Measurements from ENCODE around the gene SLX4IP. TPM values are rescaled to one million over a fixed set of nuclear protein-coding genes. Genes with fewer than 3 reads are reported as not detected.

Gene SLX4IP
- total and polyA plus RNA-seq, 2 donors (not counting 1 experiment from before 2014, with no cell fraction given): 2.0 to 8.1 TPM

DNA sequence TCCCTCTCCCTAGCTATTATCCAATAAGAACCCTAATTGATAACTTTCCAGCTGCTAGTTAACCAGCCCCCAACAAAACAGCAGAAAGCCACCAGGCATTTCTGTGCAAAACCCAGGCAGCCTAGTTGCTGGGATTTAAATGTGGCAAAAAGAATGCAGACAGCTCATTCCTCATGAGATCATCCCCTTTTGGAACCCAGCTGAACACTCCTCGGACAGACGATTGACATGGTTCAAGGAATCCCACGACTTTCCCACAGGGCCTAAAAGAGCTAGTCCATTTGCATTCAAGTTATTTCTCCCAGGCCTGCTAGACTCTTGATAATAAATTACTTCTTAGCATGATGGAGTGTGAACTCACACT is 214.7 kb downstream of the SLX4IP start:
- ChIA-PET POLR2A (no interaction called here), CTCF (no interaction called here)
- Histone ChIP-seq H3K4me2 (replicated peaks; ENCODE audit: low read depth, low read length, poor library complexity, severe bottlenecking) (no peak overlapping the region), H3K27ac (ENCODE audit: low read length in 2 of 2) (no peak overlapping the region), H3K27me3 (replicated peaks in 1 of 4; ENCODE audit: control extremely low read depth in 1 of 4, control insufficient read depth in 3 of 4, insufficient read depth in 4 of 4, low read length in 3 of 4) (peaks cover 0 to 8% (median 0%) of the 10 kb centered on the region in 4 experiments), H3K4me3 (ENCODE audit: control extremely low read depth in 1 of 5, extremely low read depth in 1 of 5, insufficient read depth in 1 of 5, low read depth in 2 of 5, low read length in 4 of 5) (no peak overlapping the region), H3K79me2 (ENCODE audit: control insufficient read depth, insufficient read depth, low read length) (no peaks in the 10 kb centered on the region), H2AFZ (ENCODE audit: insufficient read depth, low read depth, low read length, poor library complexity, severe bottlenecking) (no peak overlapping the region), H3K9me3 (ENCODE audit: control extremely low read depth in 1 of 3, control insufficient read depth in 2 of 3, insufficient read depth in 1 of 3, low read length in 2 of 3) (no peaks in the 10 kb centered on the region), H4K20me1 (ENCODE audit: control insufficient read depth, insufficient read depth, low read length, poor library complexity, severe bottlenecking) (no peaks in the 10 kb centered on the region), H3K36me3 (replicated peaks in 1 of 2; ENCODE audit: control extremely low read depth in 1 of 2, control insufficient read depth in 1 of 2, extremely low read depth in 1 of 2, insufficient read depth in 2 of 2, low read length in 1 of 2) (no peaks in the 10 kb centered on the region), H3K9ac (ENCODE audit: low read length) (no peak overlapping the region), H3K4me1 (ENCODE audit: control insufficient read depth in 2 of 2, insufficient read depth in 2 of 2, low read length in 2 of 2) (no peaks in the 10 kb centered on the region)
- H3K9me3 Mint-ChIP-seq (ENCODE audit: insufficient read depth): no peaks in the 10 kb centered on the region
- H3K27ac Mint-ChIP-seq: no peak overlapping the region
- H3K4me3 Mint-ChIP-seq: no peak overlapping the region
- ATAC-seq (ENCODE audit: low read depth) (no peak), DNase-seq (no peak)
- no CpG with 5 or more reads among the region's 3 CpGs for WGBS (ENCODE audit: insufficient coverage)
- intact Hi-C loops (cut with micrococcal nuclease): no loop called here
- H3K4me1 Mint-ChIP-seq: no peaks in the 10 kb centered on the region
- TF ChIP-seq, protein P1, sequence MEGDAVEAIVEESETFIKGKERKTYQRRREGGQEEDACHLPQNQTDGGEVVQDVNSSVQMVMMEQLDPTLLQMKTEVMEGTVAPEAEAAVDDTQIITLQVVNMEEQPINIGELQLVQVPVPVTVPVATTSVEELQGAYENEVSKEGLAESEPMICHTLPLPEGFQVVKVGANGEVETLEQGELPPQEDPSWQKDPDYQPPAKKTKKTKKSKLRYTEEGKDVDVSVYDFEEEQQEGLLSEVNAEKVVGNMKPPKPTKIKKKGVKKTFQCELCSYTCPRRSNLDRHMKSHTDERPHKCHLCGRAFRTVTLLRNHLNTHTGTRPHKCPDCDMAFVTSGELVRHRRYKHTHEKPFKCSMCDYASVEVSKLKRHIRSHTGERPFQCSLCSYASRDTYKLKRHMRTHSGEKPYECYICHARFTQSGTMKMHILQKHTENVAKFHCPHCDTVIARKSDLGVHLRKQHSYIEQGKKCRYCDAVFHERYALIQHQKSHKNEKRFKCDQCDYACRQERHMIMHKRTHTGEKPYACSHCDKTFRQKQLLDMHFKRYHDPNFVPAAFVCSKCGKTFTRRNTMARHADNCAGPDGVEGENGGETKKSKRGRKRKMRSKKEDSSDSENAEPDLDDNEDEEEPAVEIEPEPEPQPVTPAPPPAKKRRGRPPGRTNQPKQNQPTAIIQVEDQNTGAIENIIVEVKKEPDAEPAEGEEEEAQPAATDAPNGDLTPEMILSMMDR (IDR thresholded peaks at IDR 0.05): no peak
- H3K27me3 Mint-ChIP-seq: peaks cover 45% of the 10 kb centered on the region

DNA sequence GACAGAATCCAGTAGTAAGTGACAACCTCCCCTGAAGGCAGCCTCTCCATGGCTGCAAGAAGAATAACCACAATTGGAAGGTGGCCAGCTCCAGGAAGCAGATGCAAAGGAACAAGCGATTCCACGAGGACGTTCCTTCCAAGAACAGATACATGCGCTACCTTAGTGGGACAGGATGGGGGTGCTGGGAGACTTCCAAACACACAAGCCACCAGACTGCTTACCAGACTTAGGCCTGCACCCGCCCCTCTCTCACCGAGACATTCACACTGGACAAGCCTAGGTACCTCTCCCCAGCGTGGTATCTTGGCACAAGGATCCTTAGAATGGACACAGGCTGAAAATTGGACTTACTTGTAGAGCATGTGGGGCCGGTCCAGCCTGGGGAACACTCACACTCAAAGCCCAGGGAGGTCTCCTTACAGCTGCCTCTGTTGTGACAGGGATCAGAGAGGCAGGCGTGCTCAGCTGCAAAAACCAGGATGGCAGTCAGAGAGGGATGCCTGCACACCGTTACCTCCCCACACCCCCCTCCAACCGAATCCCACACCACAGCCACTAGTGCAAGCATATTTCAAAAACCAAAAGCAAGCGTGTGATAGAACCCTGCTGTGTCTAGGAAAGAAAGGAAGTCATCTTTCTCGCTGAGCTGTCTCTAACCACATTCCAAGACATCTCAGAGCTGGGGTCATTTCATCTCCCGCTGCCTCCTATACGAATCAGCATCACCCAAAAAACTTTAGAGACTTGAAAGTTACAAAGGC is 216.3 kb downstream of the SLX4IP start:
- Histone ChIP-seq H3K9me3 (ENCODE audit: control extremely low read depth in 1 of 3, control insufficient read depth in 2 of 3, insufficient read depth in 1 of 3, low read length in 2 of 3) (no peaks in the 10 kb centered on the region), H4K20me1 (ENCODE audit: control insufficient read depth, insufficient read depth, low read length, poor library complexity, severe bottlenecking) (no peaks in the 10 kb centered on the region), H3K9ac (ENCODE audit: low read length) (no peak overlapping the region), H3K79me2 (ENCODE audit: control insufficient read depth, insufficient read depth, low read length) (no peaks in the 10 kb centered on the region), H2AFZ (ENCODE audit: insufficient read depth, low read depth, low read length, poor library complexity, severe bottlenecking) (no peak overlapping the region), H3K4me2 (replicated peaks; ENCODE audit: low read depth, low read length, poor library complexity, severe bottlenecking) (no peak overlapping the region), H3K36me3 (replicated peaks in 1 of 2; ENCODE audit: control extremely low read depth in 1 of 2, control insufficient read depth in 1 of 2, extremely low read depth in 1 of 2, insufficient read depth in 2 of 2, low read length in 1 of 2) (no peaks in the 10 kb centered on the region), H3K4me1 (ENCODE audit: control insufficient read depth in 2 of 2, insufficient read depth in 2 of 2, low read length in 2 of 2) (no peaks in the 10 kb centered on the region), H3K27me3 (replicated peaks in 1 of 4; ENCODE audit: control extremely low read depth in 1 of 4, control insufficient read depth in 3 of 4, insufficient read depth in 4 of 4, low read length in 3 of 4) (peaks cover 0 to 8% (median 1%) of the 10 kb centered on the region in 4 experiments), H3K27ac (ENCODE audit: low read length in 2 of 2) (no peak overlapping the region), H3K4me3 (ENCODE audit: control extremely low read depth in 1 of 5, extremely low read depth in 1 of 5, insufficient read depth in 1 of 5, low read depth in 2 of 5, low read length in 4 of 5) (no peak overlapping the region)
- CTCF ChIA-PET: no interaction called here
- ATAC-seq (ENCODE audit: low read depth): no peak
- Mint-ChIP-seq H3K27me3 (peaks cover 53% of the 10 kb centered on the region), H3K9me3 (ENCODE audit: insufficient read depth) (no peaks in the 10 kb centered on the region), H3K27ac (no peak overlapping the region), H3K4me1 (no peaks in the 10 kb centered on the region), H3K4me3 (no peak overlapping the region)
- POLR2A ChIA-PET: no interaction called here
- TF ChIP-seq EZH2 (IDR thresholded peaks at IDR 0.05; ENCODE audit: borderline replicate concordance, insufficient read depth, low read depth, low read length, poor library complexity, severe bottlenecking): no peak
- TF ChIP-seq, protein P1 (IDR thresholded peaks at IDR 0.05): no peak
- WGBS (ENCODE audit: insufficient coverage): 39% methylated on average over 10 of the region's 15 CpGs
- intact Hi-C loops (cut with micrococcal nuclease): no loop called here
- DNase-seq: no peak

All from B cell (primary cell).